Mucosa of descending colon (tissue), 3 donors: Measurements from ENCODE around the gene HEPACAM. TPM values are rescaled to one million over a fixed set of nuclear protein-coding genes. Genes with fewer than 3 reads are reported as not detected.
A peak's percentile ranks its signal among the peaks of the same experiment; 100 is the strongest.

Source experiments
- ATAC-seq: fragments of 200-7000 bp; cut with Tn5 transposase; one replicate; pipeline ENCODE4 v1.9.1; 2020; ENCODE audit warnings: mild to moderate bottlenecking, moderate library complexity
- DNase-seq, 3 donors: peaks; one replicate each; pipeline ENCODE4 v3.0.0-alpha.2; 2020
- H3K36me3 ChIP-seq: fragments of 200-600 bp; one replicate; pipeline ENCODE4 v1.8.0; 2021; ENCODE audit warnings: low read depth, mild to moderate bottlenecking
- H3K4me1 ChIP-seq: fragments of 200-600 bp; one replicate; pipeline ENCODE4 v1.8.0; 2021; ENCODE audit warnings: low read depth, mild to moderate bottlenecking
- H3K4me3 ChIP-seq: fragments of 200-600 bp; one replicate; pipeline ENCODE4 v1.8.0; 2021; ENCODE audit warnings: mild to moderate bottlenecking
- H3K9me3 ChIP-seq: fragments of 200-600 bp; one replicate; pipeline ENCODE4 v1.8.0; 2021; ENCODE audit warnings: mild to moderate bottlenecking
- CTCF ChIP-seq: fragments of 200-600 bp; IDR thresholded peaks from one replicate; pipeline ENCODE4 v1.8.0; 2022; ENCODE audit warnings: antibody characterized with exemption, mild to moderate bottlenecking
- intact Hi-C, 2 donors: fragments of 100-400 bp; cut with DNase I in 1 of 2; cut with micrococcal nuclease in 1 of 2; formaldehyde crosslinking; loops; one replicate each; pipeline versions ENCODE4 v1.11.0 to v1.11.1; 2022; cut with DNase I, micrococcal nuclease
- total RNA-seq, 3 donors: library from RNA; stranded (reverse); fragmentation: NEBNext Ultra II Directional in 2 of 3; extraction: Animal tissue kit (Norgen Biotek cat#: 25700) in 2 of 3; gene quantifications; one replicate each; pipeline versions ENCODE4 v1.2.1 to v1.2.4, GENCODE V29; 2021 to 2023
- donor health status: DM: no; HTN: no; CAD: no; lungs with moderate emphysema.
- donor health status: DM: no; HTN: no; CAD: no.
- donor health status: DM: no; HTN: yes; CAD: no.

HEPACAM gene
- total RNA-seq, 3 donors from 2014 or later, result 0.57 TPM; not detected in 2

- H3K9me3 ChIP-seq, result peaks cover 2% of the 10 kb centered on the region
- ATAC-seq (no peak), DNase-seq (no peak)
- no peaks in the 10 kb centered on the region for H3K4me1 ChIP-seq
- H3K36me3 ChIP-seq, result no peaks in the 10 kb centered on the region
- TF ChIP-seq CTCF, result no peak
- no peak overlapping the region for H3K4me3 ChIP-seq
- intact Hi-C loops, result no loop called here
These were observed 19.5 kb downstream of the HEPACAM start for GRCh38 chr11:124916370-124916710.

DNA sequence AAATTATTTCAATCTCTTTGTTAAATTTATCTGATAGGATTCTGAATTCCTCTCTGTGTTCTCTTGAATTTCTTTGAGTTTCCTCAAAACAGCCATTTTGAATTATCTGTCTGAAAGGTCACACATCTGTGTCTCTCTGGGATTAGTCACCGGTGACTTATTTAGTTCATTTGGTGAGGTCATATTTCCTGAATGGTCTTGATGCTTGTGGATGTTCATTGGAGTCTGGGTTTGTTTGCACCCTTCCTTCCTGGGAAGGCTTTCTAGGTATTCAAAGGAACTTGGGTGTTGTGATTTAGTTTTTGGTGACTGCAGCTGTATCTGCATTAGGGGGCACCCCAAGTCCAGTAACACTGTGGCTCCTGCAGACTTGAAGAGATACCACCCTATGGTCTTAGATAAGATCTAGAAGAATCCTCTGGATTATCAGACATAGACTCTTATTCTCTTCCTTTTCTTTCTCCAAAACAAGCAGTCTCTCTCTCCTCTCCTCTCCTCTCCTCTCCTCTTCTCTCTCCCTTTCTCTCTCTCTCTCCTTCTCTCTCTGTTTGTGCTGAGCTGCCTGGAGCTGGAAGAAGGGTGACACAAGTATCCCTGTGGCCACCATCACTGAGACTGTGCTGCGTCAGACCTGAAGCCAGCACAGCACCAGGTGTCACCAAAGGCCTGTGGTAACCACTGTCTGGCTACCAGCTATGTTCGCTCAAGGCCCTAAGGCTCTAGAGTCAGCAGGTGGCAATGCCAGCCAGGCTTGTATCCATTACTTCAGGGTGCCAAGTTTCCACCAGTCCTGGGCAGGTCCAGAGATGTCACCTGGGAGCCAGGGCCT lies 20.1 kb downstream of the HEPACAM start:
- no peak for TF ChIP-seq CTCF
- ATAC-seq (no peak), DNase-seq (no peak)
- H3K4me1 ChIP-seq, result no peaks in the 10 kb centered on the region
- H3K4me3 ChIP-seq, result no peak overlapping the region
- intact Hi-C loops, result no loop called here
- H3K36me3 ChIP-seq, result no peaks in the 10 kb centered on the region
- peaks cover 2% of the 10 kb centered on the region for H3K9me3 ChIP-seq

- no peaks in the 10 kb centered on the region for H3K36me3 ChIP-seq
These were observed 33.2 kb downstream of the HEPACAM start for GRCh38 chr11:124902616-124903015.

GRCh38 chr11:124900464-124900863 lies 35.4 kb downstream of the HEPACAM start:
- no peak overlapping the region for H3K4me3 ChIP-seq
- no peak for DNase-seq
- no peaks in the 10 kb centered on the region for H3K9me3 ChIP-seq
- no peak for TF ChIP-seq CTCF
- no peaks in the 10 kb centered on the region for H3K4me1 ChIP-seq
- no peaks in the 10 kb centered on the region for H3K36me3 ChIP-seq
- intact Hi-C loops, result no loop called here
- ATAC-seq, result peak; percentile 33

More at GRCh38 chr11:124902616-124903015, 33.2 kb downstream of the HEPACAM start:
- intact Hi-C loops, result no loop called here
- no peaks in the 10 kb centered on the region for H3K4me1 ChIP-seq
- DNase-seq (no peak), ATAC-seq (no peak)
- no peaks in the 10 kb centered on the region for H3K9me3 ChIP-seq
- no peak overlapping the region for H3K4me3 ChIP-seq
- TF ChIP-seq CTCF, result no peak

GRCh38 chr11:124899383-124900145 lies 36.3 kb downstream of the HEPACAM start:
- ATAC-seq (no peak), DNase-seq (no peak)
- no peak for TF ChIP-seq CTCF
- Histone ChIP-seq H3K36me3 (no peaks in the 10 kb centered on the region), H3K4me3 (no peak overlapping the region), H3K4me1 (no peaks in the 10 kb centered on the region), H3K9me3 (no peaks in the 10 kb centered on the region)
- intact Hi-C loops, result no loop called here
